Measurements from ENCODE around the gene MAPT. TPM values are rescaled to one million over a fixed set of nuclear protein-coding genes. Genes with fewer than 3 reads are reported as not detected.

MAPT gene
- total and polyA plus RNA-seq, 2 of the 4 experiments (the other 2 are of a cell fraction): 0.18 to 0.19 TPM

- DNase-seq (no peak), ATAC-seq (ENCODE audit: low read depth) (no peak)
- Histone ChIP-seq H3K4me3 (ENCODE audit: insufficient read depth, low read depth, low read length) (no peak overlapping the region), H3K23ac (ENCODE audit: low read depth, low read length) (no peak overlapping the region), H2BK15ac (ENCODE audit: low read depth, low read length) (no peak overlapping the region), H2AFZ (replicated peaks; ENCODE audit: low read length, poor library complexity) (no peak overlapping the region), H3K27me3 (ENCODE audit: control insufficient read depth, insufficient read depth, low read length) (no peaks in the 10 kb centered on the region), H3K4ac (ENCODE audit: low read depth, low read length) (no peak overlapping the region), H3K9me3 (ENCODE audit: control insufficient read depth, insufficient read depth, low read length) (no peaks in the 10 kb centered on the region), H2AK5ac (ENCODE audit: low read depth, low read length) (no peak overlapping the region), H4K20me1 (ENCODE audit: insufficient read depth, low read length) (peaks cover 12% of the 10 kb centered on the region), H3K56ac (ENCODE audit: extremely low read depth, insufficient read depth, low read length) (no peak overlapping the region), H3K18ac (ENCODE audit: low read depth, low read length) (no peak overlapping the region), H3K27ac (ENCODE audit: insufficient read depth, low read length) (no peak overlapping the region), H3K14ac (replicated peaks; ENCODE audit: low read depth, low read length) (no peak overlapping the region), H2BK20ac (ENCODE audit: low read depth, low read length) (no peak overlapping the region), H3K4me2 (ENCODE audit: low read depth, low read length) (no peak overlapping the region), H3K36me3 (ENCODE audit: control insufficient read depth, insufficient read depth, low read length) (peaks cover 56% of the 10 kb centered on the region), H4K91ac (ENCODE audit: insufficient read depth, low read depth, low read length) (no peak overlapping the region), H3K79me1 (ENCODE audit: low read depth in 1 of 2, low read length in 2 of 2) (peaks cover 0 to 29% of the 10 kb centered on the region in 2 experiments; a peak in 2 of 4 replicates), H2AK9ac (replicated peaks; ENCODE audit: low read depth, low read length, poor library complexity) (no peak overlapping the region), H3K4me1 (ENCODE audit: control insufficient read depth, insufficient read depth, low read length) (no peaks in the 10 kb centered on the region), H3K9ac (ENCODE audit: low read depth, low read length) (no peak overlapping the region), H4K8ac (ENCODE audit: low read depth in 2 of 2, low read length in 2 of 2) (no peak overlapping the region), H3K9me1 (ENCODE audit: insufficient read depth, low read length) (peaks cover 19% of the 10 kb centered on the region), H2BK5ac (ENCODE audit: low read depth, low read length, poor library complexity, severe bottlenecking) (no peak overlapping the region), H2BK120ac (ENCODE audit: low read depth, low read length) (no peak overlapping the region), H4K5ac (ENCODE audit: low read depth, low read length) (no peak overlapping the region)
- ChIA-PET CTCF (no interaction called here), POLR2A (ENCODE audit: unreplicated experiment) (no interaction called here)
- no TSS peak for BruUV-seq (replicated peaks)
- intact Hi-C loops (cut with micrococcal nuclease): no loop called here
- WGBS, 2 experiments (ENCODE audit: extremely low coverage in 2 of 2, insufficient read length in 1 of 2): 80% methylated on average over 1 of the region's 4 CpGs; no CpG with 5 or more reads in 1 of the 2 experiments
- in situ Hi-C loops (cut with MboI; ENCODE audit: low sequenced_read_pairs): no loop called here
- no peak for TF ChIP-seq RFX5 (IDR thresholded peaks at IDR 0.05; ENCODE audit: low read depth, low read length)
- TF ChIP-seq FOS (IDR thresholded peaks at IDR 0.05; ENCODE audit: low read depth, low read length): no peak
- TF ChIP-seq RCOR1 (IDR thresholded peaks at IDR 0.05; ENCODE audit: insufficient replicate concordance, low read length): no peak
- no peak for TF ChIP-seq MAZ (IDR thresholded peaks at IDR 0.05; ENCODE audit: borderline replicate concordance, low read depth, low read length)
- TF ChIP-seq CTCF (conservative IDR thresholded peaks at IDR 0.05; ENCODE audit: low read depth, low read length): no peak
- TF ChIP-seq MAFK (IDR thresholded peaks at IDR 0.05; ENCODE audit: low read depth, low read length): no peak
- no peak for TF ChIP-seq RAD21 (IDR thresholded peaks at IDR 0.05; ENCODE audit: low read length)
- no peak for TF ChIP-seq BHLHE40 (IDR thresholded peaks at IDR 0.05; ENCODE audit: low read depth, low read length)
- no peak for TF ChIP-seq USF2 (IDR thresholded peaks at IDR 0.05; ENCODE audit: low read depth, low read length)
- no peak for TF ChIP-seq ELK1 (IDR thresholded peaks at IDR 0.05; ENCODE audit: borderline replicate concordance, low read depth, low read length)
- no peak for TF ChIP-seq SMC3 (IDR thresholded peaks at IDR 0.05; ENCODE audit: low read depth, low read length)
- TF ChIP-seq MXI1 (IDR thresholded peaks at IDR 0.05; ENCODE audit: borderline replicate concordance, low read depth, low read length): no peak
- dilution Hi-C loops (cut with HindIII; ENCODE audit: low sequenced_read_pairs, unreplicated experiment): no loop called here
Measured at GRCh38 chr17:46028981-46029565, 134.7 kb downstream of the MAPT start.

Data from IMR-90 (cell line).